ENCODE measurements around the gene ASB2.

The ASB2 gene

GRCh38 chr14:93915800-93916199 lies 60.6 kb downstream of the ASB2 start:
- no peaks in the 10 kb centered on the region for H3K27me3 ChIP-seq (ENCODE audit: insufficient read depth, low read depth, severe bottlenecking)
- H3K9me3 ChIP-seq (ENCODE audit: severe bottlenecking), result peaks cover 7% of the 10 kb centered on the region
- TF ChIP-seq, protein P1, sequence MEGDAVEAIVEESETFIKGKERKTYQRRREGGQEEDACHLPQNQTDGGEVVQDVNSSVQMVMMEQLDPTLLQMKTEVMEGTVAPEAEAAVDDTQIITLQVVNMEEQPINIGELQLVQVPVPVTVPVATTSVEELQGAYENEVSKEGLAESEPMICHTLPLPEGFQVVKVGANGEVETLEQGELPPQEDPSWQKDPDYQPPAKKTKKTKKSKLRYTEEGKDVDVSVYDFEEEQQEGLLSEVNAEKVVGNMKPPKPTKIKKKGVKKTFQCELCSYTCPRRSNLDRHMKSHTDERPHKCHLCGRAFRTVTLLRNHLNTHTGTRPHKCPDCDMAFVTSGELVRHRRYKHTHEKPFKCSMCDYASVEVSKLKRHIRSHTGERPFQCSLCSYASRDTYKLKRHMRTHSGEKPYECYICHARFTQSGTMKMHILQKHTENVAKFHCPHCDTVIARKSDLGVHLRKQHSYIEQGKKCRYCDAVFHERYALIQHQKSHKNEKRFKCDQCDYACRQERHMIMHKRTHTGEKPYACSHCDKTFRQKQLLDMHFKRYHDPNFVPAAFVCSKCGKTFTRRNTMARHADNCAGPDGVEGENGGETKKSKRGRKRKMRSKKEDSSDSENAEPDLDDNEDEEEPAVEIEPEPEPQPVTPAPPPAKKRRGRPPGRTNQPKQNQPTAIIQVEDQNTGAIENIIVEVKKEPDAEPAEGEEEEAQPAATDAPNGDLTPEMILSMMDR (IDR thresholded peaks at IDR 0.05; ENCODE audit: low read depth, low read length), result no peak
- no peak overlapping the region for H3K4me3 ChIP-seq (ENCODE audit: low read depth, low read length)
- no peaks in the 10 kb centered on the region for H3K36me3 ChIP-seq
- DNase-seq, result no peak
- no peak overlapping the region for H3K27ac ChIP-seq

GRCh38 chr14:93915070-93915705 lies 61.2 kb downstream of the ASB2 start:
- Histone ChIP-seq H3K36me3 (no peaks in the 10 kb centered on the region), H3K4me3 (ENCODE audit: low read depth, low read length) (no peak overlapping the region), H3K27me3 (ENCODE audit: insufficient read depth, low read depth, severe bottlenecking) (no peaks in the 10 kb centered on the region), H3K9me3 (ENCODE audit: severe bottlenecking) (peaks cover 7% of the 10 kb centered on the region), H3K27ac (no peak overlapping the region)
- TF ChIP-seq, protein P1 (IDR thresholded peaks at IDR 0.05; ENCODE audit: low read depth, low read length), result no peak
- DNase-seq, result no peak

GRCh38 chr14:93914278-93914677 lies 62.1 kb downstream of the ASB2 start:
- TF ChIP-seq, protein P1 (IDR thresholded peaks at IDR 0.05; ENCODE audit: low read depth, low read length), result no peak
- no peaks in the 10 kb centered on the region for H3K36me3 ChIP-seq
- H3K9me3 ChIP-seq (ENCODE audit: severe bottlenecking), result peaks cover 2% of the 10 kb centered on the region
- DNase-seq, result no peak
- H3K27ac ChIP-seq, result no peak overlapping the region
- H3K4me3 ChIP-seq (ENCODE audit: low read depth, low read length), result no peak overlapping the region
- no peaks in the 10 kb centered on the region for H3K27me3 ChIP-seq (ENCODE audit: insufficient read depth, low read depth, severe bottlenecking)

DNA sequence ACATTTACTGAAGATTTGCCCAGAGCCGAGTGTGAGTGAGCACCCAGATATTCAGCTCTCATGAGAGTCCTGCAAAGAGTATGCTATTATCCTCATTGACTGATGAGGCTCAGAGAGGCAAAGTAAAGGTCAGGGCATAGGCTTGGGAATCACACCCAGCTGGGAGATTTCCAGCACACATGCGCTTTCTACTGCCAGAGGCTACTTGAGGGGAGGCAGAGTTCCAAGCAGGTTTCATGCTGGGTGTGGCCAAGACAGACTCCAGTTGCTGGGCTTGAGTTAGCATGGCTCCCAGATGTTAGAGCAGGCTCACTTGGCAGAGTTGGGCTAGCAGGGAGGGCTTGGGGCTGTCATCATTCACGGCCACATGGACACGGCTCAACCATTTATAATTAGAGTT lies 63.6 kb downstream of the ASB2 start:
- TF ChIP-seq, protein P1 (IDR thresholded peaks at IDR 0.05; ENCODE audit: low read depth, low read length), result no peak
- Histone ChIP-seq H3K4me3 (ENCODE audit: low read depth, low read length) (no peak overlapping the region), H3K9me3 (ENCODE audit: severe bottlenecking) (peaks cover 12% of the 10 kb centered on the region), H3K27ac (no peak overlapping the region), H3K36me3 (no peaks in the 10 kb centered on the region), H3K27me3 (ENCODE audit: insufficient read depth, low read depth, severe bottlenecking) (no peaks in the 10 kb centered on the region)
- no peak for DNase-seq

DNA sequence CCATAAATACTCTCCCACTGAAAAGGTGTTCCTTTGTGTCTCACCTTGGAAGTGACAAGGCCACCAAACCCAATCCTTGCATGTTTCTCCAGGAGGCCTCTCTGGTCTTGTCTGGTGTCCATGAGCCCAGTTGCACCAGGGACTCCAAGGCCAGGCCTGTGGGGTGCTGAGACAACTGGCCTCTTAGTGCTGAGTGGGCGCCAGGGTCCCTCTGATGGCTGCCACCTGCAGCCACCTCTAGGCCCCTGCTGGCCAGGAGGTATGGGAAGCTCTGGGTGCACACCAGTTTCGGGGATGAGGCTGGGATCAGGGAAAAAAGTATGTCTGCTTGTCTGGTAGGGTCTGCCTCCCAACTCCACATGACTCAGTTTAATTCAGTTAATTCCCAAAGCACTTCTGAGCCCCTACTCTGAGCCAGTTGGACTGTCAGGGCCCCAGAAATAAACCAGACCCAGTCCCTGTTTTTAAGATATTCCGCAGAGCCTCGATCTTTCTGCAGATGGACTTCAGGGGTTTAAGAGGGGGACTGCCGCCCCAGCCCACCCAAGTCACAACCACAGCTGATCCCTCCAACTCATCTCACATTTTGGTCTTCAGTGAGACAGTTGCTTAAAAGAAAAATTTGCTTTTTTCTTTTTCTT lies 64.3 kb downstream of the ASB2 start:
- Histone ChIP-seq H3K27me3 (ENCODE audit: insufficient read depth, low read depth, severe bottlenecking) (no peaks in the 10 kb centered on the region), H3K27ac (no peak overlapping the region), H3K36me3 (no peaks in the 10 kb centered on the region), H3K9me3 (ENCODE audit: severe bottlenecking) (peaks cover 13% of the 10 kb centered on the region), H3K4me3 (ENCODE audit: low read depth, low read length) (no peak overlapping the region)
- TF ChIP-seq, protein P1 (IDR thresholded peaks at IDR 0.05; ENCODE audit: low read depth, low read length), result no peak
- no peak for DNase-seq
